HepG2 (cell line): ENCODE results near the gene CAMK2G. TPM values are rescaled to one million over a fixed set of nuclear protein-coding genes. Genes with fewer than 3 reads are reported as not detected.

Experiments used
- ATAC-seq: fragments of 200-7000 bp; cut with Tn5 transposase; 3 replicates; pipeline ENCODE4 v1.9.1; 2020; ENCODE audit warnings: mild to moderate bottlenecking, moderate library complexity
- BruUV-seq: library from RNA; stranded (reverse); fragments of 400-500 nt; replicated peaks from 2 replicates; lab custom pipeline; 2021; lab: Mats Ljungman, UMichigan
- CTCF ChIA-PET: fragments of 300-600 bp; formaldehyde crosslinking; extraction: SDS; loops from one replicate; lab custom pipeline; 2021; ENCODE audit warnings: low total read pairs, inconsistent platforms, low intra/inter-chr PET ratio; lab: Yijun Ruan, JAX
- POLR2A ChIA-PET: fragments of 350-600 bp; sonication (Branson Sonifier 250); formaldehyde crosslinking; loops from one replicate; lab custom pipeline; 2020; ENCODE audit warnings: antibody characterized with exemption, inconsistent platforms; lab: Yijun Ruan, JAX
- DNase-seq: peaks from one replicate; pipeline ENCODE4 v3.0.0-alpha.2; 2015; ENCODE audit warnings: low spot score
- FAIRE-seq: peaks from 3 replicates; lab custom pipeline; 2011; peaks lifted over from hg19 to GRCh38; lab: Jason Lieb, UNC
- H2AFZ ChIP-seq: one replicate; pipeline ENCODE4 v1.6.1; 2011; ENCODE audit warnings: low read length, inconsistent platforms
- H3K27ac ChIP-seq: fragments of 300-600 bp; 3 replicates; pipeline ENCODE4 v1.8.0; 2011; ENCODE audit warnings: mixed run types, mild to moderate bottlenecking, mixed read lengths, low read length, inconsistent platforms; ENCODE audit not compliant: insufficient read depth; ENCODE audit errors: extremely low read length
- H3K27me3 ChIP-seq, 2 experiments: fragments of 200-600 bp in 1 of 2; 2 replicates in 1 of 2; 3 replicates in 1 of 2; pipeline versions ENCODE4 v1.6.0 to v1.8.0; 2011; ENCODE audit warnings: low read length in 2 of 2, mild to moderate bottlenecking in 2 of 2, moderate library complexity in 2 of 2, inconsistent platforms in 1 of 2; ENCODE audit not compliant: insufficient read depth in 2 of 2, control insufficient read depth in 1 of 2
- H3K36me3 ChIP-seq, 2 experiments: fragments of 200-600 bp in 1 of 2; replicated peaks in 1 of 2; 2 replicates in 1 of 2; 3 replicates in 1 of 2; pipeline versions ENCODE4 v1.5.1 to v1.8.0; 2011; ENCODE audit warnings: low read length in 2 of 2, inconsistent platforms in 1 of 2; ENCODE audit not compliant: insufficient read depth in 2 of 2, control insufficient read depth in 1 of 2
- H3K4me1 ChIP-seq: 2 replicates; pipeline ENCODE4 v1.5.1; 2012; ENCODE audit warnings: low read length, inconsistent platforms; ENCODE audit not compliant: insufficient read depth
- H3K4me2 ChIP-seq: 2 replicates; pipeline ENCODE4 v1.6.0; 2011; ENCODE audit warnings: low read depth, low read length, inconsistent platforms
- H3K4me3 ChIP-seq, 3 experiments: fragments of 200-600 bp in 1 of 3; sonication (generic), shearing (Covaris generic) in 1 of 3; replicated peaks in 1 of 3; 2 replicates each; pipeline ENCODE4 v1.5.1; 2011 to 2016; ENCODE audit warnings: low read length in 3 of 3, inconsistent platforms in 2 of 3, low read depth in 2 of 3, mild to moderate bottlenecking in 2 of 3, control low read depth in 1 of 3, mixed read lengths in 1 of 3; ENCODE audit not compliant: insufficient read depth in 1 of 3
- H3K79me2 ChIP-seq: one replicate; pipeline ENCODE4 v1.6.1; 2011; ENCODE audit warnings: low read length, inconsistent platforms; ENCODE audit not compliant: insufficient read depth
- H3K9ac ChIP-seq: 2 replicates; pipeline ENCODE4 v1.6.0; 2011; ENCODE audit warnings: mild to moderate bottlenecking, low read depth, low read length, inconsistent platforms; ENCODE audit not compliant: insufficient read depth
- H3K9me3 ChIP-seq: 2 replicates; pipeline ENCODE4 v1.5.1; 2012; ENCODE audit warnings: mild to moderate bottlenecking, low read length
- H4K20me1 ChIP-seq: 2 replicates; pipeline ENCODE4 v1.6.0; 2011; ENCODE audit warnings: inconsistent platforms, mild to moderate bottlenecking, low read length, moderate library complexity; ENCODE audit not compliant: insufficient read depth
- AKAP8 ChIP-seq: sonication (generic); formaldehyde crosslinking; IDR thresholded peaks from 2 replicates; pipeline ENCODE4 v1.5.1; 2020; ENCODE audit warnings: mild to moderate bottlenecking, missing genetic modification reagents
- ARID5B ChIP-seq: IDR thresholded peaks from 2 replicates; pipeline ENCODE4 v1.4.0; 2020; ENCODE audit warnings: mild to moderate bottlenecking, missing genetic modification reagents
- ELF1 ChIP-seq: sonication (generic); formaldehyde crosslinking; IDR thresholded peaks from 2 replicates; pipeline ENCODE4 v1.4.0; 2020; ENCODE audit warnings: missing genetic modification reagents
- KLF9 ChIP-seq: IDR thresholded peaks from 2 replicates; pipeline ENCODE4 v1.6.1; 2016; ENCODE audit warnings: low read depth
- RFX3 ChIP-seq: IDR thresholded peaks from 2 replicates; pipeline ENCODE4 v1.6.1; 2016; ENCODE audit warnings: missing biosample characterization, missing genetic modification reagents
- SAFB2 ChIP-seq: sonication (generic); formaldehyde crosslinking; IDR thresholded peaks from 2 replicates; pipeline ENCODE4 v1.5.1; 2020; ENCODE audit warnings: missing genetic modification reagents, low read depth, mild to moderate bottlenecking, borderline replicate concordance
- SRSF9 ChIP-seq: fragments of 200-400 bp; formaldehyde crosslinking; IDR thresholded peaks from 2 replicates; pipeline ENCODE4 v1.6.1; 2018; ENCODE audit warnings: borderline replicate concordance, mild to moderate bottlenecking, low read depth, low read length; ENCODE audit not compliant: insufficient read depth, poor library complexity, severe bottlenecking
- TFDP2 ChIP-seq: sonication (generic); formaldehyde crosslinking; IDR thresholded peaks from 2 replicates; pipeline ENCODE4 v1.4.0; 2020; ENCODE audit warnings: missing genetic modification reagents
- ZBTB7B ChIP-seq: sonication (generic); formaldehyde crosslinking; IDR thresholded peaks from 2 replicates; pipeline ENCODE4 v1.4.0; 2020; ENCODE audit warnings: missing genetic modification reagents
- ZHX2 ChIP-seq, 2 experiments: sonication (generic) in 1 of 2; formaldehyde crosslinking in 1 of 2; IDR thresholded peaks; 2 replicates each; pipeline versions ENCODE4 v1.6.1 to v1.9.0; 2014 to 2022; ENCODE audit warnings: antibody characterized with exemption in 1 of 2, borderline replicate concordance in 1 of 2, inconsistent platforms in 1 of 2, low read depth in 1 of 2, missing genetic modification reagents in 1 of 2
- ZNF614 ChIP-seq: IDR thresholded peaks from 2 replicates; pipeline ENCODE4 v1.6.1; 2018; ENCODE audit warnings: missing biosample characterization, missing genetic modification reagents, inconsistent platforms, borderline replicate concordance
- ZNF660 ChIP-seq: sonication (generic); formaldehyde crosslinking; IDR thresholded peaks from 2 replicates; pipeline ENCODE4 v1.5.1; 2020; ENCODE audit warnings: mild to moderate bottlenecking, low read depth, missing genetic modification reagents, borderline replicate concordance
- WGBS: methylation state at CpG from one replicate; pipeline ENCODE4 v1.1.6; 2017; ENCODE audit warnings: low lambda C conversion rate; 5-methylcytosine and 5-hydroxymethylcytosine counted together
- in situ Hi-C: cut with HindIII; loops from 2 replicates; pipeline ENCODE4 v1.10.0; 2017; ENCODE audit warnings: low pct_unique_long_range_greater_than_20kb; ENCODE audit not compliant: extremely low pct_ligation_motif_present
- intact Hi-C: fragments of 100-400 bp; cut with micrococcal nuclease; formaldehyde crosslinking; loops from one replicate; pipeline ENCODE4 v1.10.0; 2022; ENCODE audit not compliant: unreplicated experiment
- polyA plus RNA-seq, 8 experiments: library from polyadenylated mRNA; depleted of rRNA in 3 of 8; stranded (reverse) in 7 of 8; unstranded in 1 of 8; fragments of >200 nt; fragmentation: Illumina TruSeq in 4 of 8; extraction: Trizol in 4 of 8; gene quantifications; 2 replicates each; pipeline versions ENCODE4 v1.2.1 to v1.2.3, GENCODE V29; 2011 to 2016; ENCODE audit warnings: low read depth in 4 of 8, missing spikeins in 1 of 8, mixed read lengths in 1 of 8; ENCODE audit not compliant: insufficient read depth in 1 of 8
- total RNA-seq, 5 experiments: library from RNA; depleted of rRNA; stranded (reverse); fragments of >200 nt; fragmentation: Illumina TruSeq; extraction: Trizol; gene quantifications; 2 replicates each; pipeline ENCODE4 v1.2.3, GENCODE V29; 2016; ENCODE audit warnings: low read depth in 1 of 5

CAMK2G gene
- total and polyA plus RNA-seq, 2 of the 13 experiments (the other 11 are each of a cell fraction or from before 2014, with no cell fraction given), result 15.9 to 18.8 TPM

- Histone ChIP-seq H3K4me2 (no peak overlapping the region), H3K4me3 (no peak overlapping the region), H3K4me1 (no peaks in the 10 kb centered on the region), H3K9me3 (no peaks in the 10 kb centered on the region), H3K27ac (no peak overlapping the region), H3K27me3 (no peaks in the 10 kb centered on the region), H3K36me3 (peaks cover 15 to 25% of the 10 kb centered on the region in 2 experiments), H3K79me2 (no peaks in the 10 kb centered on the region), H2AFZ (no peak overlapping the region), H3K9ac (no peak overlapping the region), H4K20me1 (no peaks in the 10 kb centered on the region)
- in situ Hi-C loops (no loop called here), intact Hi-C loops (no loop called here)
- WGBS, result 98% methylated on average over 18 of the region's 19 CpGs
- ATAC-seq (no peak), DNase-seq (no peak), FAIRE-seq (no peak)
- ChIA-PET POLR2A (no interaction called here), CTCF (no interaction called here)
- no TSS peak for BruUV-seq
- no peak for TF ChIP-seq RFX3
- no peak for TF ChIP-seq TFDP2 (CRISPR knock-in tag)
- no peak for TF ChIP-seq KLF9 (CRISPR knock-in tag)
- no peak for TF ChIP-seq SRSF9
- no peak for TF ChIP-seq SAFB2 (CRISPR knock-in tag)
- TF ChIP-seq ZBTB7B, result no peak
- no peak for TF ChIP-seq ARID5B
- no peak for TF ChIP-seq ELF1 (CRISPR knock-in tag)
- TF ChIP-seq ZNF660 (CRISPR knock-in tag), result no peak
- no peak for TF ChIP-seq AKAP8
- TF ChIP-seq ZNF614 (CRISPR knock-in tag), result no peak
- no peak for TF ChIP-seq ZHX2 (IDR thresholded peaks at IDR 0.05; ENCODE audit: low read depth)
- no peak for TF ChIP-seq ZHX2 (CRISPR knock-in tag; IDR thresholded peaks at IDR 0.05; ENCODE audit: borderline replicate concordance)
Observed at GRCh38 chr10:73827346-73828089, 46.8 kb downstream of the CAMK2G start.
